ENCODE measurements around the gene DNAH2.

The DNAH2 gene

GRCh38 chr17:7794075-7794663 lies 76.6 kb downstream of the DNAH2 start:
- Histone ChIP-seq H3K4me1 (ENCODE audit: low read length) (no peaks in the 10 kb centered on the region), H3K79me2 (ENCODE audit: low read length) (no peaks in the 10 kb centered on the region), H3K4me3 (ENCODE audit: low read length) (no peak overlapping the region), H3K9me2 (replicated peaks; ENCODE audit: insufficient read depth, low read length) (no peaks in the 10 kb centered on the region), H2AFZ (ENCODE audit: low read length) (no peak overlapping the region), H3K9me3 (replicated peaks; ENCODE audit: insufficient read depth, low read length) (no peaks in the 10 kb centered on the region), H3K27me3 (replicated peaks; ENCODE audit: insufficient read depth, low read length) (peaks cover 90% of the 10 kb centered on the region), H4K20me1 (ENCODE audit: insufficient read depth, low read length) (no peaks in the 10 kb centered on the region), H3K9ac (ENCODE audit: low read length) (no peak overlapping the region), H3K4me2 (ENCODE audit: low read depth, low read length) (no peak overlapping the region), H3K36me3 (replicated peaks; ENCODE audit: insufficient read depth, low read length) (no peaks in the 10 kb centered on the region), H3K27ac (ENCODE audit: low read length) (no peak overlapping the region), H3F3A (ENCODE audit: insufficient read depth, low read length) (no peaks in the 10 kb centered on the region)
- no peak for DNase-seq
- TF ChIP-seq EZH2 (optimal IDR thresholded peaks at IDR 0.05; ENCODE audit: low read depth, low read length) (no peak), EZH2phosphoT487 (IDR thresholded peaks at IDR 0.05; ENCODE audit: low read length) (no peak), CTCF (IDR thresholded peaks at IDR 0.05; ENCODE audit: low read length) (no peak)

GRCh38 chr17:7797976-7798375 lies 80.4 kb downstream of the DNAH2 start:
- H3K9ac ChIP-seq (ENCODE audit: low read length): no peak overlapping the region
- no peak for DNase-seq
- H3K4me1 ChIP-seq (ENCODE audit: low read length): no peaks in the 10 kb centered on the region
- H3K9me3 ChIP-seq (replicated peaks; ENCODE audit: insufficient read depth, low read length): no peaks in the 10 kb centered on the region
- no peaks in the 10 kb centered on the region for H3F3A ChIP-seq (ENCODE audit: insufficient read depth, low read length)
- H3K9me2 ChIP-seq (replicated peaks; ENCODE audit: insufficient read depth, low read length): no peaks in the 10 kb centered on the region
- no peak overlapping the region for H3K4me3 ChIP-seq (ENCODE audit: low read length)
- H4K20me1 ChIP-seq (ENCODE audit: insufficient read depth, low read length): no peaks in the 10 kb centered on the region
- H3K79me2 ChIP-seq (ENCODE audit: low read length): no peaks in the 10 kb centered on the region
- H3K27ac ChIP-seq (ENCODE audit: low read length): no peak overlapping the region
- no peak overlapping the region for H2AFZ ChIP-seq (ENCODE audit: low read length)
- no peaks in the 10 kb centered on the region for H3K36me3 ChIP-seq (replicated peaks; ENCODE audit: insufficient read depth, low read length)
- TF ChIP-seq CTCF (IDR thresholded peaks at IDR 0.05; ENCODE audit: low read length): no peak
- no peak for TF ChIP-seq EZH2 (optimal IDR thresholded peaks at IDR 0.05; ENCODE audit: low read depth, low read length)
- H3K4me2 ChIP-seq (ENCODE audit: low read depth, low read length): no peak overlapping the region
- peaks cover 87% of the 10 kb centered on the region for H3K27me3 ChIP-seq (replicated peaks; ENCODE audit: insufficient read depth, low read length)

GRCh38 chr17:7798839-7799238 lies 81.3 kb downstream of the DNAH2 start:
- Histone ChIP-seq H3K9me2 (replicated peaks; ENCODE audit: insufficient read depth, low read length) (no peaks in the 10 kb centered on the region), H3K9me3 (replicated peaks; ENCODE audit: insufficient read depth, low read length) (no peaks in the 10 kb centered on the region), H2AFZ (ENCODE audit: low read length) (no peak overlapping the region), H3K27ac (ENCODE audit: low read length) (no peak overlapping the region), H3K4me2 (ENCODE audit: low read depth, low read length) (no peak overlapping the region), H3K79me2 (ENCODE audit: low read length) (no peaks in the 10 kb centered on the region), H3K4me3 (ENCODE audit: low read length) (no peak overlapping the region), H3K27me3 (replicated peaks; ENCODE audit: insufficient read depth, low read length) (peaks cover 86% of the 10 kb centered on the region), H4K20me1 (ENCODE audit: insufficient read depth, low read length) (no peaks in the 10 kb centered on the region), H3K9ac (ENCODE audit: low read length) (no peak overlapping the region), H3K4me1 (ENCODE audit: low read length) (no peaks in the 10 kb centered on the region), H3K36me3 (replicated peaks; ENCODE audit: insufficient read depth, low read length) (no peaks in the 10 kb centered on the region), H3F3A (ENCODE audit: insufficient read depth, low read length) (no peaks in the 10 kb centered on the region)
- no peak for DNase-seq
- TF ChIP-seq EZH2phosphoT487 (IDR thresholded peaks at IDR 0.05; ENCODE audit: low read length): no peak
- TF ChIP-seq CTCF (IDR thresholded peaks at IDR 0.05; ENCODE audit: low read length): no peak
- no peak for TF ChIP-seq EZH2 (optimal IDR thresholded peaks at IDR 0.05; ENCODE audit: low read depth, low read length)

All from MM.1S (cell line).